ENCODE results near the gene IL6.
A peak's percentile ranks its signal among the peaks of the same experiment; 100 is the strongest.
"Not testable (repeated sequence)": the region's sequence is repeated elsewhere in the genome, so short reads cannot be mapped to it uniquely, and the experiment has no call there.

The IL6 gene

DNA sequence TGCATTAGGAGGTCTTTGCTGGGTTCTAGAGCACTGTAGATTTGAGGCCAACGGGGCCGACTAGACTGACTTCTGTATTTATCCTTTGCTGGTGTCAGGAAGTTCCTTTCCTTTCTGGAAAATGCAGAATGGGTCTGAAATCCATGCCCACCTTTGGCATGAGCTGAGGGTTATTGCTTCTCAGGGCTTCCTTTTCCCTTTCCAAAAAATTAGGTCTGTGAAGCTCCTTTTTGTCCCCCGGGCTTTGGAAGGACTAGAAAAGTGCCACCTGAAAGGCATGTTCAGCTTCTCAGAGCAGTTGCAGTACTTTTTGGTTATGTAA is 675 bp downstream of the IL6 start:
- DNase-seq (ENCODE audit: low spot score): no peak

DNA sequence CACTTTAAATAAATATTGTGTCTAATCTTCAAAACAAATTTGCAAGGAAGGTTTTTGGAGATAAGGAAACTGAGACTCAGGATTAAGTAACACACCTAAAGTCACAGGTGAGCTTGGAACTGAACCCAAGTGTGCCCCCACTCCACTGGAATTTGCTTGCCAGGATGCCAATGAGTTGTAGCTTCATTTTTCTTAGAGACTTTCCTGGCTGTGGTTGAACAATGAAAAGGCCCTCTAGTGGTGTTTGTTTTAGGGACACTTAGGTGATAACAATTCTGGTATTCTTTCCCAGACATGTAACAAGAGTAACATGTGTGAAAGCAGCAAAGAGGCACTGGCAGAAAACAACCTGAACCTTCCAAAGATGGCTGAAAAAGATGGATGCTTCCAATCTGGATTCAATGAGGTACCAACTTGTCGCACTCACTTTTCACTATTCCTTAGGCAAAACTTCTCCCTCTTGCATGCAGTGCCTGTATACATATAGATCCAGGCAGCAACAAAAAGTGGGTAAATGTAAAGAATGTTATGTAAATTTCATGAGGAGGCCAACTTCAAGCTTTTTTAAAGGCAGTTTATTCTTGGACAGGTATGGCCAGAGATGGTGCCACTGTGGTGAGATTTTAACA is 1.5 kb downstream of the IL6 start:
- no peak for DNase-seq (ENCODE audit: low spot score)

DNA sequence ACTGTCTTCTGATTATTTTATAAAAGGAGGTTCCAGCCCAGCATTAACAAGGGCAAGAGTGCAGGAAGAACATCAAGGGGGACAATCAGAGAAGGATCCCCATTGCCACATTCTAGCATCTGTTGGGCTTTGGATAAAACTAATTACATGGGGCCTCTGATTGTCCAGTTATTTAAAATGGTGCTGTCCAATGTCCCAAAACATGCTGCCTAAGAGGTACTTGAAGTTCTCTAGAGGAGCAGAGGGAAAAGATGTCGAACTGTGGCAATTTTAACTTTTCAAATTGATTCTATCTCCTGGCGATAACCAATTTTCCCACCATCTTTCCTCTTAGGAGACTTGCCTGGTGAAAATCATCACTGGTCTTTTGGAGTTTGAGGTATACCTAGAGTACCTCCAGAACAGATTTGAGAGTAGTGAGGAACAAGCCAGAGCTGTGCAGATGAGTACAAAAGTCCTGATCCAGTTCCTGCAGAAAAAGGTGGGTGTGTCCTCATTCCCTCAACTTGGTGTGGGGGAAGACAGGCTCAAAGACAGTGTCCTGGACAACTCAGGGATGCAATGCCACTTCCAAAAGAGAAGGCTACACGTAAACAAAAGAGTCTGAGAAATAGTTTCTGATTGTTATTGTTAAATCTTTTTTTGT is 2.3 kb downstream of the IL6 start:
- DNase-seq (ENCODE audit: low spot score): no peak

DNA sequence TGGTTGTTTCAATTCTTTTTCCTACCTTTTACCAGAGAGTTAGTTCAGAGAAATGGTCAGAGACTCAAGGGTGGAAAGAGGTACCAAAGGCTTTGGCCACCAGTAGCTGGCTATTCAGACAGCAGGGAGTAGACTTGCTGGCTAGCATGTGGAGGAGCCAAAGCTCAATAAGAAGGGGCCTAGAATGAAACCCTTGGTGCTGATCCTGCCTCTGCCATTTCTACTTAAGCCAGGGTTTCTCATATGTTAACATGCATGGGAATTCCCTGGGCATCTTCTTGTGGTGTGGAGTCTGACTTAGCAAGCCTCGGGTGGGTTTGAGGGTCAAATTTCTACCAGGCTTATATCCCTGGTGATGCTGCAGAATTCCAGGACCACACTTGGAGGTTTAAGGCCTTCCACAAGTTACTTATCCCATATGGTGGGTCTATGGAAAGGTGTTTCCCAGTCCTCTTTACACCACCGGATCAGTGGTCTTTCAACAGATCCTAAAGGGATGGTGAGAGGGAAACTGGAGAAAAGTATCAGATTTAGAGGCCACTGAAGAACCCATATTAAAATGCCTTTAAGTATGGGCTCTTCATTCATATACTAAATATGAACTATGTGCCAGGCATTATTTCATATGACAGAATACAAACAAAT is 3.2 kb downstream of the IL6 start:
- DNase-seq (ENCODE audit: low spot score): no peak

DNA sequence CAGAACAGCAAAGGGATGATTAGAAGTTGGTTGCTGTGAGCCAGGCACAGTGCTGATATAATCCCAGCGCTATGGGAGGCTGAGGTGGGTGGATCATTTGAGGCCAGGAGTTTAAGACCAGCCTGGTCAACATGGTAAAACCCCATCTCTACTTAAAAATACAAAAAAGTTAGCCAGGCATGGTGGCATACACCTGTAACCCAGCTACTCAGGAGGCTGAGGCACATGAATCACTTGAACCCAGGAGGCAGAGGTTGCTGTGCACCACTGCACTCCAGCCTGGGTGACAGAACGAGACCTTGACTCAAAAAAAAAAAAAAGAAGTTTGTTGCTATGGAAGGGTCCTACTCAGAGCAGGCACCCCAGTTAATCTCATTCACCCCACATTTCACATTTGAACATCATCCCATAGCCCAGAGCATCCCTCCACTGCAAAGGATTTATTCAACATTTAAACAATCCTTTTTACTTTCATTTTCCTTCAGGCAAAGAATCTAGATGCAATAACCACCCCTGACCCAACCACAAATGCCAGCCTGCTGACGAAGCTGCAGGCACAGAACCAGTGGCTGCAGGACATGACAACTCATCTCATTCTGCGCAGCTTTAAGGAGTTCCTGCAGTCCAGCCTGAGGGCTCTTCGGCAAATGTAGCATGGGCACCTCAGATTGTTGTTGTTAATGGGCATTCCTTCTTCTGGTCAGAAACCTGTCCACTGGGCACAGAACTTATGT is 4.1 kb downstream of the IL6 start:
- no peak for DNase-seq (ENCODE audit: low spot score)

DNA sequence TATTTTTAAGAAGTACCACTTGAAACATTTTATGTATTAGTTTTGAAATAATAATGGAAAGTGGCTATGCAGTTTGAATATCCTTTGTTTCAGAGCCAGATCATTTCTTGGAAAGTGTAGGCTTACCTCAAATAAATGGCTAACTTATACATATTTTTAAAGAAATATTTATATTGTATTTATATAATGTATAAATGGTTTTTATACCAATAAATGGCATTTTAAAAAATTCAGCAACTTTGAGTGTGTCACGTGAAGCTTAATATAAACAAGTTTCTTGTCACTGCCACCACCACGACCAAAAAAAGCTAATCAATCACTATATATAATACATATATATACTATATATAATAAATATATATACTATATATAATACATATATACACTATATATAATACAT is 4.8 kb downstream of the IL6 start:
- DNase-seq (ENCODE audit: low spot score): no peak

DNA sequence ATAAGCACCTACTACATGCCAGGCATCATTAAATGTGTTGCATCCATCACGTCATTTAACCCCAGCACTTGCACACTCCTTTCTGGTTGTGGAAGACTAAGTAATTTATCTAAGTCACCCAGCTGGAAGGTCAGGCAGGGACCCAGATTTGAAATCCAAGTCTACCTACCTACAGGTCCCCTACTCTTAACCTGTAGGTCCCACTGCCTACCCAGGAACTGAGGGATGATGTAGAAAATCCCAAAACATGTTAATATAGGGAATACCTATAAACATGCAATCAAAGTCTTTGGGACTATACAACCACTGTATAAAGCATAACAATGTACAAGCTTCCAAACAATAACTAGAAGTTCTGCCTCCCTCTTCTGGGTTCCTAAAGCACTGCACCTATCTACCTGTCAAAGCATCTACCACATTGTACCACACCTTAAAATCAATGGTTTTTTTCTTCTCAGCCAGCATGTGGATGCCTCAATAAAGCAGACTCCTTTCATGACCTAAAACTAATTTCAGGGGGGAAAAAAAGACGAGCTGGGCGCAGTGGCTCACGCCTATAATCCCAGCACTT is 5.6 kb downstream of the IL6 start:
- DNase-seq (ENCODE audit: low spot score): no peak

DNA sequence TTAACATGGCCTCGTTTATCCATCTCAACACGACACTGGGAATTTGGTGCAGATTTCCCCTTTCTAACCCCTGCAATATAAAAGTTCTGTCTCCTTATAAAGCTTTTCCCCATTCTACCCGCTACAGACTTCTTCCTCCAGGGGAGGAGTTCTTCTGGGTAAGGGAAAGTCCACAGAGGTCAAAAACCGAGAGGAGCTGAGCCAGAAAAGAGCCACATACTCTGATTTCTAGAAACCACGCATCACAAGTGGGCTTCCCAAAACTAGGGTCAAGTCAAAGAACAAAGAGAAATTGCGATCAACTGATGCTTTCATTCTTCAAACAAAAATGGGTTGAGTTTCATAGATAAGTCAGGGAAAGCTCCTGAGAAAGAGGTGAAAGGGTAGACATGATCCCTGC is 6.8 kb downstream of the IL6 start:
- DNase-seq (ENCODE audit: low spot score): no peak

DNA sequence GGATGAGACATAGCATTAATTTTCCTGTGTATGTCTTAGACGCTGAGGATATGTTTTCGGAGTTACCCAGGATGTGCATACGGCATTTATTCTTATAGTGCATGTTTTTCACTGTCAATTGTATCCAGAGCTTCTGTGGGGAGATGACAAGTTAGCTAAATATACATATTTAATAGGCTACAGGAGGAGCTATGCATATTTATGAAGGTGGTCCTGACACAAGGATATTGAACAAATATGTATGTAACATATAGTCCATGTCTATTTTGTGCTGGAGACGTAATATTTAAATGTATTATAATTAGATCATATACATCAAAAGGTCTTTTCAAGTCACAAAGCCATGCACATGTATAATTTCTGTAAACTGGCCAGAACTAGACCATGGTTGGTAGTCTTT is 16.0 kb downstream of the IL6 start:
- DNase-seq (ENCODE audit: low spot score): no peak

DNA sequence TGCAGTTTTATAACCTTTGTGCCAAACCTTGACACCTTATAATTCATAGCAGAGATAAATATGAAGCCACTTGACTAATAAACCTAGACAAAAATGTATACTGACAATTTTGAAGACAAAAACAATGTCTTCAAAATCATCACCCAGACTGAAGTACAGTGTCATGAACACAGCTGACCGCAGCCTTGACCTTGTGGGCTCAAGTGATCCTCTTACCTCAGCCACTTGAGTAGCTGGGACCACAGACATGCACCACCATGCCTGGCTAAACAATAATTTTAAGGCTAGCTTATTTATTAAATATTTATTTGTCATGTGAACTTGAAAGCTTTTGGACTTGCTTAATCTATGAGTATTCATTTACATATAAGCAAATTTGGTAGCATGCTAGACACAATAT is 24.3 kb downstream of the IL6 start:
- DNase-seq (ENCODE audit: low spot score): no peak

DNA sequence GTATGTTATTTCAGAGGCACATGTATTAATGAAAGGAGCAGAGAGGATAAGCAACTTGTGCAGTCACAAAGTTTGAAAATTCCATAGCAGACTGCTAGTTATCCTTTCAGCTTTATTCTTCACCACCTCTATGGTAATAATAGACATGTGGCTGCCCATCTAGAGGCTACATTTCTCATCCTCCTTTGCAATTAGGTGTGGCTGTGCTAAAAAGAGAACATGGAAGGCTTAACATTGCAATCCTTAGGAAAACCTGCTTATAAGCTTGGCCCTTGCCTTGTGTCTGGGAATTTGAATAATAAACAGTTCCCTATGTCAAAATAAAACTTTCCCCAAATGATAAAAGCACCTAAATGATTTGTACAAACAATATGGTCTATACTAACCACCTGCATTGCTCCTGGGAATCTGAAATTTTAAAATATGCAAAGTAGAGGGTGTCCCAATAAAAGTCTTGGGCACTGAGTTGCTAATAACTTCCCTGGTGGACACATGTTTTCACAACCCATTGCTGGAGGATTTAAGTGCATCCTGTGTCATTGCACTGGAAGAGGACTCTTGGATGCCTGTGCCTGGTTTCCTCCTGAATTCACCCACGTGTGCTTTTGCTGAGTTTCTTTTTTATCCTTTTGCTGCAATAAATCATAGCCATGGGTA is 30.5 kb downstream of the IL6 start:
- DNase-seq (ENCODE audit: low spot score): no peak

DNA sequence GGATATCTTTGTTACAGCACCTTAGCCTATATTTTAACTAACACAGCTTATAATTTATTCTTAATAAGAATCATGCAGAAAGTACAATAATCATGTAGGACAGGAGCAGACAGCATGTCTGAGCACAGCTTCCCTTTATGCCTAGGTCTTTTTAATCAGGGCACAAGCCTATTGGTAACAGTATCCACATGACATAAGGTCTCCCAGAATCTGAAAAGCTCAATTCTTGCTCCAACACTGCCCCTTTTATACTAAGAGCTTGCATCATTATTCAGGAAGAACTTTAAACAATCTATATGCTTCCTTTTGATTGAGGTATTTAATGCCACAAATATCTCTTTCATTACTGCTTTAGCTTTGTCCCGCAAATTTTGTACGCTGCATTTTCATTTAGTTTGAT is 31.6 kb downstream of the IL6 start:
- DNase-seq (ENCODE audit: low spot score): no peak

DNA sequence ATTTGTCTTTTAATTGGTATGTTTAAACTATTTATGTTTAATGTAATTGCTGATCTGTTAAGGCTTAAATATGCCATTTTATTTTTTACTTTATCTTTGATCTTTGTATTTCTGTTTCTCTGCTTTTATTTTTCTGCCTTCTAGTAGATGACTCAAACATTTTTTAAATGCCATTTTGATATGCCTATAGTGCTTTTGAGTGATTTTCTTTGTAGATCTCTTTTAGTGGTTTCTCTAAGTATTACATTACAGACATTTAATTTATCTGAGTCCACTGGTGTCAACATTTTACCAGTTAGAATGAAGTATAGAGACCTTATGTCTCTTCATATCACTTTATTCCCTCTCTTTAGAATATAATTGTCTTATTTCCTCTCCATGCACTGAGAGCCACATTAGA is 32.7 kb downstream of the IL6 start:
- DNase-seq (ENCODE audit: low spot score): no peak

DNA sequence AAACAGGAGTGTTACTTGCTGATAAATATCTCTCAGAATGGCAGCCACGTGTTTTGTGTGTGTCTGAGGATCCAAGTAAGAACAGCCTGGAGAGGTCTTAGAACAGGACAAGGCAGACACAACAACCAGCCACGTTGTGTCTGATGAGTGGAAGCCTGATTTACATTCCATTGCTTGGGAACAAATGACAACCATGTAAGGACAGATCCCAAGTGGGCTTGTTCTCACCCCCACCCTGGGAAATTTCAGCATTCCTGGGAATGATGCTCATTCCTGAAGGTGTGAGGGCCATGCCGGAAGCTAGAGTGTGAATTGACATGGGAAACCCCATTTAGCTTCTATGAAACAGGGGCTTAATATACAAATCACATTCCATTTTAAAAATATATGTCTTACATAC is 35.9 kb downstream of the IL6 start:
- DNase-seq (ENCODE audit: low spot score): no peak

DNA sequence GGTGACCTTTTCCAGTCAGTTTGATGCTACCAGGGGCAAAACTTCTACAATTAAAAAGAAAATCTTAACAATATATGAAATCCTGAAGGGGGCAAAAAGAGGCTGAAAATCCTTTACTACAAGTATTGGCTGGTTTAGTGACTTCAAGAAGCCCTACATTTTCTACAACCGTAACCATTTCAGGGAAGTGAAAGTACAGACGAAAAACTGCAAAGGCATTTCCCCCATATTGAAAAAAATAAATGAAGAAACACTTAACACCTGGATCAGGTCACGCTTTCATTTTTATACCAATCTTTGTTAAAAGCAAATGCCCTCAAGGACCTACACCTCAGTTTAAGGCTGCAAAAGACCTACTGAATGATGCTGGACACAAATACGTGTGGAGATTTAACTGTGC is 38.6 kb downstream of the IL6 start:
- no peak for DNase-seq (ENCODE audit: low spot score)

DNA sequence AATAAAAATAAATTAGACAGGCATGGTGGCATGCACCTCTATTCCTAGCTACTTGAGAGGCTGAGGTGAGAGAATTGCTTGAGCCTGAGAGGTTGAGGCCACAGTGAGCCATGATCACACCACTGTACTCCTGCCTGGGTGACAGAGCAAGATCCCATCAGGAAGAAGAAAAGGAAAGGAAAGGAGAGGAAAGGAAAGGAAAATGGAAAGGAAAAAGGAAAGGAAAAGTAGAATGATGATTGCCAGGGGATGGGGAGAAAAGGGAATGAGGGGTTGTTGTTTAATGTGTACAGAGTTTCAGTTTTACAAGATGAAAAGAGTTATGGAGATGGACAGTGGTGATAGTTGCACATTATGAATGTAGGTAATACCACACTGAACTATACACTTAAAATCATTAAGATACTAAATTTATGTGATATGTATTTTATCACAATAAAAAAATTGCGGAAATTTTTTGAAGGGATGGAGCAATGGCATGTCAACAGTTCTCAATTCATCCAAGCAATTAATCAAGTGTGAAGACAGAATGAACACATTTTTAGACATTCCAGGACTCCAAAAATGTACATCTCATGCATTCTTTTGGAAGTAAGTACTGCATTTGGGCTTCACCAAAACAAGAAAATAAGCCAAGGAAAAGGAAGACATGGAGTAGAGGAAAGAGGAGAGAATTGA is 44.3 kb downstream of the IL6 start:
- DNase-seq (ENCODE audit: low spot score): peak; percentile 25

DNA sequence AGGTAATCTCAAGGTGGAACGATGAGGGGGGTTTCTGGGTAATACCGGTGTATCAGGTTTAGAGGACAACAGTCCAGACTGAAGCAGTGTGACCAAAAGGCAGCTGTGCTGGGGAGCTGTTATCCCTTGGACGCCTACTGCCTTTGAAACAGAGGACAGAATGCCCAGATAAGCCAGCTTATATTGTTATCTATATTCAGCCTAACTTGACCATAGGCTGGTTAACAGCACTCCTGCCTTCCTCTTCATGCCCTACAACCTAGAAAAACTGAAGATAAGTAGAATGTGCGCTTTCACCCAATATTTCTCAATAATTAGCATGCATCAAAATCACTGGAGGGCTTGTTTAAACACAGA is 44.9 kb downstream of the IL6 start:
- DNase-seq (ENCODE audit: low spot score): no peak

DNA sequence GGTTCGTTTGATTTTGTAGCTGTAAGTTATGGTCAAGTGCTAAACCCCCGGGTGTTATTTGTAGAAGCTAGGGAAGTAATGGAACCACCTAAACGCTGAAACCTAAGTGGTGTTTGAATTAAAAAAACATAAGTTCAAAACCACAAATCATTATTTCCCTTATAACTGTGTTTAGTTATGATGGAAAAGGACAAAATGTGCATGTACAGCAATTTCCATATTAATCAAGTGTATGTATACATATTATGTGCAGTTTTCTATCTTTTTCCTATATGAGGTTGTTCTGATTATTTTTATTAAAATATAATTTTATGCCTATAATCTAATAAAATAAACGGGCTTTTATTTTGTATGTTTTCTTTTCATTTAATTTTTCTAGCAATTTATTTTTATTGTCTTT is 45.9 kb downstream of the IL6 start:
- no peak for DNase-seq (ENCODE audit: low spot score)

DNA sequence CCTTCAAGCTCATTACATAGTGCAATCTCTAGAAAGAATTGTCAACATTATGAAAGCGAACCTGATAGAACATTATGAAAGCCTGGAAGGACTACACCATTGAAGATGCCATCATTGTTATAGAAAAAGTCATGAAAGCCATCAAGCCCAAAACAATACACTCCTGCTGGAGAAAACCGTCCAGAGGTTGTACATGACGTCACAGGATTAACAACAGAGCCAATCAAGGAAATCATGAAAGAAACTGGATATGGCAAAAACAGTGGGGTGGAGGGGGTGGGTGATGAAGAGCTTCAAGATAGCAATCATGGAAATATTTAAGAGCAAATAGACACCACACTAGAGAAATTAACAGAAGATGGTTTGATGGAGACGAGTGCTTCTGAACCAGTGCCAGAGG is 50.0 kb downstream of the IL6 start:
- DNase-seq (ENCODE audit: low spot score): no peak

DNA sequence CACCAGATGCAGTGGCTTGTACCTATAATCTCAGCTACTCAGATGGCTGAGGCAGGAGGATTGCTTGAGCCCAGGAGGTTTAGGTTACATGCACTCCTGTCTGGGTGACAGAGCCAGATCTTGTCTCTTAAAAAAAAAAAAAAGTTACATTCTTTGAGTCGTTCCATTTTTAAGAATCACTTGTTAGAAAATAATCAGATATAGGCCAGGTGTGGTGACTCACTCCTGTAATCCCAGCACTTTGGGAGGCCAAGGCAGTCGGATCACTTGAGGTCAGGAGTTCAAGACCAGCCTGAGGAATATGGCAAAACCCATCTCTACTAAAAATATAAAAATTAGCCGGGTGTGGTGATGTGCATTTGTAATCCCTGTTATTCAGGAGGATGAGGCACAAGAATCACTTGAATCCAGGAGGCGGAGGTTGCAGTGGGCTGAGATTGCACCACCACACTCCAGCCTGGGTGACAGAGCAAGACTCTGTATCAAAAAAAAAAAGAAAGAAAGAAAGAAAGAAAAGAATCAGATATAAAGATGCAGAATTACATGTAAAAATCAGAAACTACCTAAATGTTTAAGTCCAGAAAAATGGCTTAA is 52.8 kb downstream of the IL6 start:
- not testable (repeated sequence) for DNase-seq (ENCODE audit: low spot score)

DNA sequence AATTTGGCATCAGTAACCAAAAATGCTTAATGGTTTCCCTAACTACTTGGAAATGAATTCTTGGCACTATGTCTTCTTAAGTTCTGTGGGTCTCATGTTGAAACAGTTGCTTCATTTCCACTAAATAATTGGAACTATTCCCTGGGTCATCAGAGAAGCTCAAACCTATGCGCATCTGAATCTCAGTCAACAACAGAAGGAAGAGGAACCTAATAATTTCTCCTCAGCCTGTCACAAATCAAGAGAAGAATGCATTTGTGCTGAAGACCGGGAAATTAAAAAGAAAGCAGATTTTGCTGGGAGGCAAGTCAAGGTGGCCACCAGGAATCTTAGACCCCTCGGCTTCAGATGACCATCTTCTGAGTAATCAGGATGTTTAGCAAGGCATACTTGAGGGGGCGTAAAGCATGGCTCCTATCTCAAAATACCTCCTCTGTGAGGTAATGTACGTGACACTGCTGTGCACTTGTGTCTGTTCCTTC is 54.3 kb downstream of the IL6 start:
- peak; percentile 84 for DNase-seq (ENCODE audit: low spot score)

Measured in GM03348 (cell line).